Measurements from ENCODE around the gene FAM117A. TPM values are rescaled to one million over a fixed set of nuclear protein-coding genes. Genes with fewer than 3 reads are reported as not detected.

FAM117A gene
- total RNA-seq, 1 experiment from 2014 or later = 10.1 TPM

DNA sequence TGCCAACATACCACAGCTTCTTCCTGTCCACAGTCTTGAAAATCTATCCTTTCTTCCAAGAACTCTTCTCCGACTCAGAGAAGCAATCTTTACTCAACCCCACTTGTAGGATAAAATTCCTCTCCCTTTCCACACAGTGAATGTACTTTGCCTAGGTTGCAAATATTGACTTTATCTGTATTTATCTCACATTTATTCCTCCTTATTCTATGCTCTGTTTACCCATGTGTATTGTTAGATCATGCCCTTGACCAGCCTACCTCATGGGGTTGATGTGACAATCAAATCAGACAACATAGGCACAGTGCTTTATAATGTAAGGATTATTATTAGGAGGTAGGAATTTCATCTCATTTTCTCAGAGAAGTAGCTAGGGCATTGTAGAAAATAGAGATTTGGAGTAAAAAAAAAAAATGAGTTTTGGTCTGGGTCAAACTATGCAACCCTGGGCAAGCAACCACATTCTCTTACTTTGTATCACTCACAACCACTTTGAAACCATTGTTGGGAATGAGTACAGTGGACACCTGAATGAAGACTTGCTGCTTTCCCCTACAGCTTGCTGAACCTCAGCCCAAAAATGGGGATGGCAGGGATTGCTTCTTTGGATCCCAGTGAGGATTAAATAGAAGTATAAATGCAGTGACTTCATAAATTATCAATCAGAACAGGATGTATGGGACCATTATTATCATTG is 47.1 kb downstream of the FAM117A start:
- TF ChIP-seq, protein P1, sequence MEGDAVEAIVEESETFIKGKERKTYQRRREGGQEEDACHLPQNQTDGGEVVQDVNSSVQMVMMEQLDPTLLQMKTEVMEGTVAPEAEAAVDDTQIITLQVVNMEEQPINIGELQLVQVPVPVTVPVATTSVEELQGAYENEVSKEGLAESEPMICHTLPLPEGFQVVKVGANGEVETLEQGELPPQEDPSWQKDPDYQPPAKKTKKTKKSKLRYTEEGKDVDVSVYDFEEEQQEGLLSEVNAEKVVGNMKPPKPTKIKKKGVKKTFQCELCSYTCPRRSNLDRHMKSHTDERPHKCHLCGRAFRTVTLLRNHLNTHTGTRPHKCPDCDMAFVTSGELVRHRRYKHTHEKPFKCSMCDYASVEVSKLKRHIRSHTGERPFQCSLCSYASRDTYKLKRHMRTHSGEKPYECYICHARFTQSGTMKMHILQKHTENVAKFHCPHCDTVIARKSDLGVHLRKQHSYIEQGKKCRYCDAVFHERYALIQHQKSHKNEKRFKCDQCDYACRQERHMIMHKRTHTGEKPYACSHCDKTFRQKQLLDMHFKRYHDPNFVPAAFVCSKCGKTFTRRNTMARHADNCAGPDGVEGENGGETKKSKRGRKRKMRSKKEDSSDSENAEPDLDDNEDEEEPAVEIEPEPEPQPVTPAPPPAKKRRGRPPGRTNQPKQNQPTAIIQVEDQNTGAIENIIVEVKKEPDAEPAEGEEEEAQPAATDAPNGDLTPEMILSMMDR (conservative IDR thresholded peaks at IDR 0.05; ENCODE audit: low read depth, low read length) = no peak
- TF ChIP-seq EZH2 (IDR thresholded peaks at IDR 0.05; ENCODE audit: borderline replicate concordance, low read depth, low read length, poor library complexity, severe bottlenecking) = no peak
- intact Hi-C loops (cut with micrococcal nuclease; ENCODE audit: unreplicated experiment) = no loop called here
- no TSS peak for BruUV-seq (replicated peaks)
- CTCF ChIA-PET = interaction anchor here (0.6 kb wide), 1 partner anchor 14 kb away, joined by 13 read pairs; no protein-coding TSS in a partner anchor
- no peaks in the 10 kb centered on the region for H3K9me3 ChIP-seq (ENCODE audit: low read depth, low read length, poor library complexity, severe bottlenecking)
- no peaks in the 10 kb centered on the region for H3K27me3 ChIP-seq (replicated peaks; ENCODE audit: insufficient read depth, low read depth, low read length, poor library complexity)
- DNase-seq (ENCODE audit: low spot score) = no peak
- POLR2A ChIA-PET (ENCODE audit: low non-redundant PET) = no interaction called here
- no peak overlapping the region for H3K27ac ChIP-seq (ENCODE audit: low read depth, low read length, poor library complexity, severe bottlenecking)
- no peaks in the 10 kb centered on the region for H3K4me1 ChIP-seq (ENCODE audit: insufficient read depth, low read length, poor library complexity, severe bottlenecking)
- H3K36me3 ChIP-seq (ENCODE audit: insufficient read depth, low read length, poor library complexity, severe bottlenecking) = no peaks in the 10 kb centered on the region
- no peak overlapping the region for H3K4me3 ChIP-seq (ENCODE audit: low read depth, low read length, poor library complexity, severe bottlenecking)

DNA sequence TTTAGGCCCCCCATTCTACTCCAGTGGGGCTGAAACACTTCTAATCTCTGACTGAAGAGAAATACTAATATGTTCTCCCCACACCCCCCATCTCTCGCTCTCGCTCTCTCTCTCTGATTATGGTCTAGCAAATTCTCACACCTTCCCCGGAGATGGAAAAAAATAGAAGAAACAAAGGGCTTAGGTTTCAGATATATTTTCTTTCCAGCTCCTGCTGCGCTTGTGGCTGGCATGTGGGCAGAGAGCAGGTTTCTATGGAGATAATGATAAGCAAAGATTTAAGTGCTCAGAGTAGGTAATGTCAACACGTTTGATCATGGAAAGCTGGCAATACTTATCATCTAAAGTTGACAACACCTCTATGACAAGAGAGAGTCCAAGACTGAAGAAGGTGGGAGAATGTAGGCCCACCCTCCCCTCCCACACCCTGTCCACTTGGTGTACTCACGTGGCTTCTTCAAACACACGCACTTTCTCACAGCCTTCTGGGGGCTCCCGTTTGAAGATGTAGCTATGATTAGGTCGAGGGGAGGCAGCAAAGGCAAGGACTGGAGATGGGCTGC is 48.1 kb downstream of the FAM117A start:
- CTCF ChIA-PET = interaction anchor here (0.6 kb wide), 2 partner anchors 13 to 69 kb away, joined by 3 to 13 read pairs; no protein-coding TSS in a partner anchor
- no peaks in the 10 kb centered on the region for H3K36me3 ChIP-seq (ENCODE audit: insufficient read depth, low read length, poor library complexity, severe bottlenecking)
- no peak for DNase-seq (ENCODE audit: low spot score)
- POLR2A ChIA-PET (ENCODE audit: low non-redundant PET) = no interaction called here
- H3K9me3 ChIP-seq (ENCODE audit: low read depth, low read length, poor library complexity, severe bottlenecking) = no peaks in the 10 kb centered on the region
- no peaks in the 10 kb centered on the region for H3K27me3 ChIP-seq (replicated peaks; ENCODE audit: insufficient read depth, low read depth, low read length, poor library complexity)
- H3K27ac ChIP-seq (ENCODE audit: low read depth, low read length, poor library complexity, severe bottlenecking) = no peak overlapping the region
- TF ChIP-seq EZH2 (IDR thresholded peaks at IDR 0.05; ENCODE audit: borderline replicate concordance, low read depth, low read length, poor library complexity, severe bottlenecking) = no peak
- TF ChIP-seq, protein P1 (conservative IDR thresholded peaks at IDR 0.05; ENCODE audit: low read depth, low read length) = no peak
- no peaks in the 10 kb centered on the region for H3K4me1 ChIP-seq (ENCODE audit: insufficient read depth, low read length, poor library complexity, severe bottlenecking)
- no peak overlapping the region for H3K4me3 ChIP-seq (ENCODE audit: low read depth, low read length, poor library complexity, severe bottlenecking)
- BruUV-seq (replicated peaks) = no TSS peak
- intact Hi-C loops (cut with micrococcal nuclease; ENCODE audit: unreplicated experiment) = no loop called here

DNA sequence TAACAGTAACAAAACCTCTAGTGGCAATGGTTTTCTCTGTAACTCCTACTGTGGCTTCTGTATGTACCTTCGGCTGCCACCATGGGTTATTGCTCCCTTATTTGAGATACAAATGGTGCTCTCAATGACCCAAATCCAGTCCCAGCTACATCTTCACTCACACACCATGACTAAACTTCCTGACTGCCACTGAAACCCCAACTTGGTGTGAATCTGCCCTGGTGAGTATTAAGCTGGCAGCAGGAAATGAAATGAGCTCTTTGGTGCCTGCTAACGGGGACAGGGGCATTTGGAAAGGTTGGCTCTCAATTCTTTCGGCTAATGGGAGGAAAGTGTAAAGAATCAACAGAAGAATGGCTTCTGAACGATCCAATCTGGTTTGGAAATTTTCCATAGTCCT is 48.7 kb downstream of the FAM117A start:
- Histone ChIP-seq H3K4me3 (ENCODE audit: low read depth, low read length, poor library complexity, severe bottlenecking) (no peak overlapping the region), H3K27me3 (replicated peaks; ENCODE audit: insufficient read depth, low read depth, low read length, poor library complexity) (no peaks in the 10 kb centered on the region), H3K36me3 (ENCODE audit: insufficient read depth, low read length, poor library complexity, severe bottlenecking) (no peaks in the 10 kb centered on the region), H3K4me1 (ENCODE audit: insufficient read depth, low read length, poor library complexity, severe bottlenecking) (no peaks in the 10 kb centered on the region), H3K27ac (ENCODE audit: low read depth, low read length, poor library complexity, severe bottlenecking) (no peak overlapping the region), H3K9me3 (ENCODE audit: low read depth, low read length, poor library complexity, severe bottlenecking) (no peaks in the 10 kb centered on the region)
- POLR2A ChIA-PET (ENCODE audit: low non-redundant PET) = interaction anchor here (0.6 kb wide), 1 partner anchor 38 kb away, joined by 4 read pairs; no protein-coding TSS in a partner anchor
- CTCF ChIA-PET = interaction anchor here (0.6 kb wide), 1 partner anchor 69 kb away, joined by 3 read pairs; no protein-coding TSS in a partner anchor
- no peak for DNase-seq (ENCODE audit: low spot score)
- no peak for TF ChIP-seq EZH2 (IDR thresholded peaks at IDR 0.05; ENCODE audit: borderline replicate concordance, low read depth, low read length, poor library complexity, severe bottlenecking)
- TF ChIP-seq, protein P1 (conservative IDR thresholded peaks at IDR 0.05; ENCODE audit: low read depth, low read length) = no peak
- intact Hi-C loops (cut with micrococcal nuclease; ENCODE audit: unreplicated experiment) = no loop called here
- BruUV-seq (replicated peaks) = no TSS peak
